IPS-18c (cell line): ENCODE measurements around the gene ATP2C1.

Experiments used
- H3K4me3 ChIP-seq: 2 replicates; pipeline ENCODE4 v1.7.0; 2013; ENCODE audit warnings: low read depth, mild to moderate bottlenecking, low read length, moderate library complexity; ENCODE audit not compliant: insufficient read depth
- H3K9me3 ChIP-seq: one replicate; pipeline ENCODE4 v1.6.1; 2013; ENCODE audit warnings: mild to moderate bottlenecking, low read length, moderate library complexity; ENCODE audit not compliant: control insufficient read depth, insufficient read depth

The ATP2C1 gene

DNA sequence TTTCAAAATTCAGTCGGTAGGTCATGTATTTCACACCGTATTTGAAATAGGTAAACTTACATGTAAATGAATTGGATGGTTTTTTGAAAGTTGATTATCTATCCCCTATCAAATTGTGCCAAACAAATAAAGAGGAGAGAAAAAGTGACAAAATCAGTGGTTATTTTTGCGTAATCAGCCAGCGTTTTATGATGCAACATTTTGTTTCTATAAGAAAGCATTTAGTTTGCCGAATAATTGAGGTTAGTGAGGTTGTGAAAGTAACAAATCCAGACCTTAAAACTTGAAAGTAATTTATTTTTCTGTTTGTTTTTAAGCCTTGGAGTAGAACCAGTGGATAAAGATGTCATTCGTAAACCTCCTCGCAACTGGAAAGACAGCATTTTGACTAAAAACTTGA lies 103.4 kb downstream of the ATP2C1 start:
- H3K4me3 ChIP-seq: no peak overlapping the region

DNA sequence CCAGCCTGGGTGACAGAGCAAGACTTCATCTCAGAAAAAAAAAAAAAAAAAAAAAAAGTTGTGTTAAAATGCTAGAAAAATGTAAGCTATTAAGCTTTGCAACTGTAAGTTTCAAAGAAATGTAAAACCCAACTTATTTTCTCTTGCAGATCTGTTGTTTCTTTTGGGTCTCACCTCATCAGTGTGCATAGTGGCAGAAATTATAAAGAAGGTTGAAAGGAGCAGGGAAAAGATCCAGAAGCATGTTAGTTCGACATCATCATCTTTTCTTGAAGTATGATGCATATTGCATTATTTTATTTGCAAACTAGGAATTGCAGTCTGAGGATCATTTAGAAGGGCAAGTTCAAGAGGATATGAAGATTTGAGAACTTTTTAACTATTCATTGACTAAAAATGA lies 107.2 kb downstream of the ATP2C1 start:
- no peak overlapping the region for H3K4me3 ChIP-seq
- no peaks in the 10 kb centered on the region for H3K9me3 ChIP-seq

More for the DNA sequence above, 103.4 kb downstream of the ATP2C1 start:
- no peaks in the 10 kb centered on the region for H3K9me3 ChIP-seq

DNA sequence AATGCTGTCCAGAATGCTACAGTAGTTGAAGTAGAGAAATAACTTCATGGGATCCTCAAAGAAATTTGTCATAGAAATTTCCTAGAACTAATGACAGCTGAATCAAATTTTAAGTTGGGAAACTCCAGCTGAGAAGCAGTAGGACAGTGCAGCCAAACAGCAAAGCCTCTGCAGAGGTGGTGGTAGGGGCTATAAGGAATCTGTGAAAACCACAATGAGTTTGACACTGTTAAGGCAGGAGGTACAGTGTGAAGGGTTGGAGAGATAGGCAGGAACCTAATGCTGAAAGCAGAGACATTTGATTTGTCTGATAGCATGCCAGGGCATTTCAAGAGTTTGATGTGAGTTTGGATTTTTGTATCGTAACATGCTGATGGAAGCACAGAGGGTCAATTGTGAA lies 110.7 kb downstream of the ATP2C1 start:
- Histone ChIP-seq H3K4me3 (no peak overlapping the region), H3K9me3 (no peaks in the 10 kb centered on the region)

DNA sequence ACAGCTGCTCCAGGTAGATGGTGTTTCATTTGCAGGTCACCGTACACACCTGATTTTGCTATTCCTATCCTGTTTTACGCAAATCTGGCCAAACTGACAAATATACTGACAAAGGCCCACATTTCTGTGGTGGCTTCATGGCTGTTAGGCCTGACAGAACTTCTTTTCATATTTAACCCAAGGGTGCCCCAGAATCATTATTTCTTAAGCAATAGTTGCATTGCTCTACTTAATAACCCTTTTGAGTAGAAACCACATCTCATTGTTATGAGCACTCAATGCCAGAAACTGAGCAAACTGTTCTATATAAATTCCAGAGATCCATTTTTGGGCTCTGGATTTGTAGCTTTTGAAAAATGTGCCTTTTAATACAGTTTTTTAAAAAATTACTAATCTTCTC lies 113.4 kb downstream of the ATP2C1 start:
- Histone ChIP-seq H3K4me3 (no peak overlapping the region), H3K9me3 (no peaks in the 10 kb centered on the region)

DNA sequence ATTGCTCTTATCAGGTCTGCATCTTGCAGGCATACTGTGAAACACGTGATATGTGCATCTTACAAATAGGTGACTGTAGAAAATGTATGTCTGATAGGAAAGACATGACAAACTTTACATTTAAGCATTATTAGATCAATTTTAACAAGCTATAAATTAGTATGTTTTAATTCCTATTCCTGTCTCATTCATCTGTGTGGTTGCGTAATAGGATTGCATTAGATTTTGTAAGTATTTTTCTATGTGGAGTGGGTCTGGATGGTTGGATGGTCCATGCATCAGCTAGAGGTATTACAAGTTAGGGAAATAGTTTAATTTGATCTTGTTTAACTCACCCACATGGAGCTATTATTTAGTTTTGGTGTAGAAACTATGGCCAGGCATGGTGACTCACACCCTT lies 113.9 kb downstream of the ATP2C1 start:
- H3K4me3 ChIP-seq: no peak overlapping the region
- no peaks in the 10 kb centered on the region for H3K9me3 ChIP-seq

DNA sequence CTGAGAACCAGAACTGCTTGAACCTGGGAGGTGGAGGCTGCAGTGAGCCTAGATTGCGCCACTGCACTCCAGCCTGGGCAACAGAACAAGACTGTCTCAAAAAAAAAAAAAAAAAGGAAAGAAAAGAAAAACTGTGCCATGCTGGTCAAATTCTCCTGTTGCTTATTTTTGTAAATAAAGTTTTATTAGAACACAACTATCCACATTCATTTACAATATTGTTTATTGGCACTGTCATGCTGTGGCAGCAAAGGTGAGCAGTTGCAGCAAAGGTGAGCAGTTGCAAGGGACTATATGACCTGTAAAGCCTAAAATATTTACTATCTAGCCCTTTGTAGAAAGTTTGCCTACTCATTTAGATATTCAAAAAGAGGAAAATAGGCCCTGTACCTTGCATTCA lies 114.4 kb downstream of the ATP2C1 start:
- no peaks in the 10 kb centered on the region for H3K9me3 ChIP-seq
- H3K4me3 ChIP-seq: no peak overlapping the region

DNA sequence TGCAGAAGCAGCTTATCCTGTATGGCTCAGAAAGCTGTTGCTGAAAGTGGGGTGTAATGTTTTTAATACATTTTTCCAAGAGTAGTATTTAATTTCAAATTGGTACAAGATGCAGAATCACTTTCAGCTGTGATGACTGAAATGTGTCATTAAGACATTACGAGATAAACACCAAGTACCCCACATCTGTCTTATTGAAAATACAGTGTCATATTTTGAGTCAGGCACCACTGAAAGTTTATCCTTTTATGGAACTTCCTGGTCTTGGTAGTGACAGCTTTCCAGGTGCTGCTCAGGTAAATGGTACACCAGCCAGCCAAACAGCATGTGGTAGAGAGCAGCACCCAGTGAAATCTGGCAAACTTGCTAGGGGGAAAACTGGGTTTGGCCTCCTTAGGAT lies 115.8 kb downstream of the ATP2C1 start:
- Histone ChIP-seq H3K4me3 (no peak overlapping the region), H3K9me3 (no peaks in the 10 kb centered on the region)

DNA sequence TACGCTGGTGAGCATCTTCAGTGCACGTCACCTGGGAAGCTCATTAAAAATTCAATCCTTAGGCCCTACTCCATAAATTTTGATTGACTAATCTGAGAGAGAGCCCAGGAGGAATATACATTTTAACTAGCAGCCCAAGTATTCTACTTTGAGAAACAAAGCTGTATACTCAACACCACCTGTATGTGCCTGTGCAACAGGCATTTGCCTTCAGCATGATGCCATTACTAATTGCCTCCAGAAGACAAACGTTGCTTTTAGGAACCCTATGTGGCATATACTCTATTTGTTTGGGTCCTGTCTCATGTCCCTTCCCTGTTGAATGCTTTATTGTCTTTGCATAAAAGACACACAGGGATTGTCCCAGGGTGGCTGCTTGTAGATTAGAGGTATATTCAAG lies 125.1 kb downstream of the ATP2C1 start:
- Histone ChIP-seq H3K4me3 (no peak overlapping the region), H3K9me3 (no peaks in the 10 kb centered on the region)

DNA sequence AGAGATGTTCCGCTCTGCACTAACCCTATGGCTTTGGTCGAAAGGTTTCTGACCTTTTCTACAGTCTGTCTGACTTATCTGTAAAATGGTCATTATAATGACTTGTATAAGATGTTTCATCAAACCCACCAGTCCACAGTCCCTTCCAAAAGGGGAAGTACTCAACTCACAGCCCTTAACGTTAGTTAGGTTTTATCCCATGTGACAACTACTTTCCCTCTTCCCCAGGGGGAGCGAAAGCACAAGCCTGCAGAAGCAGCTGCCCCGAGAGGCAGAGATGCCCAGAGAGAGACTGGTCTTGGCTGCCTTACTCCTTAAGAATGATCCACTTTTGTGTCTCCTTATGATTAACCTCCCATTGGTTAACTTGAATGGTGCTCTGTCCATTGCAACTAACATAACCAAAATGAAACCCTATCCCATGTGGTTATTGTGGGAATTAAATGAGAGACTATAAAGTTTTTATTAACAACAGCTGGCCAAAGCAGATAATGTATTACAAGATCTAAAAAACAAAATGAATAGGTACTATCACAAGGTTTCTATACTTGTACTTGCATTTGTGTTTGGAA lies 126.3 kb downstream of the ATP2C1 start:
- Histone ChIP-seq H3K9me3 (no peaks in the 10 kb centered on the region), H3K4me3 (no peak overlapping the region)

DNA sequence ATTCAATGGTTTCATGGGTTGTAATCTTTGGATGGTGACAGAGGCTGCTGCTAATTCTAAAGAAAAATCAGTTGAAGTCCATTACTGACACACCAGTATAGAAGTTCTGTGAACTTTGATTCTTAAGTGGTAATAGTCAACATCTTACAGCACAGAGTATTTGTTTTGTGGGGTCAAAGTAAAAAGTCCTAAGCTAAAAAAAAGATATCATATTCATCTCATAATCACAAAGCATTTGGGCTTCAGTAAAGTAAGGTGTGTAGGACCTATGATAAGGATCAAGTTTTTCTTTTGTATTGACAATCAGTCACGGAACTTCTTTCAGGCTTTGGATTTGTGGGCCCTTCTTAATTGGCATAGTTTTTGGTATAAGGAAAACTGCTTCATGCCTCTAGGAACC lies 131.7 kb downstream of the ATP2C1 start:
- Histone ChIP-seq H3K4me3 (no peak overlapping the region; the same call in 1 of the 2 replicates), H3K9me3 (peaks cover 3% of the 10 kb centered on the region)

DNA sequence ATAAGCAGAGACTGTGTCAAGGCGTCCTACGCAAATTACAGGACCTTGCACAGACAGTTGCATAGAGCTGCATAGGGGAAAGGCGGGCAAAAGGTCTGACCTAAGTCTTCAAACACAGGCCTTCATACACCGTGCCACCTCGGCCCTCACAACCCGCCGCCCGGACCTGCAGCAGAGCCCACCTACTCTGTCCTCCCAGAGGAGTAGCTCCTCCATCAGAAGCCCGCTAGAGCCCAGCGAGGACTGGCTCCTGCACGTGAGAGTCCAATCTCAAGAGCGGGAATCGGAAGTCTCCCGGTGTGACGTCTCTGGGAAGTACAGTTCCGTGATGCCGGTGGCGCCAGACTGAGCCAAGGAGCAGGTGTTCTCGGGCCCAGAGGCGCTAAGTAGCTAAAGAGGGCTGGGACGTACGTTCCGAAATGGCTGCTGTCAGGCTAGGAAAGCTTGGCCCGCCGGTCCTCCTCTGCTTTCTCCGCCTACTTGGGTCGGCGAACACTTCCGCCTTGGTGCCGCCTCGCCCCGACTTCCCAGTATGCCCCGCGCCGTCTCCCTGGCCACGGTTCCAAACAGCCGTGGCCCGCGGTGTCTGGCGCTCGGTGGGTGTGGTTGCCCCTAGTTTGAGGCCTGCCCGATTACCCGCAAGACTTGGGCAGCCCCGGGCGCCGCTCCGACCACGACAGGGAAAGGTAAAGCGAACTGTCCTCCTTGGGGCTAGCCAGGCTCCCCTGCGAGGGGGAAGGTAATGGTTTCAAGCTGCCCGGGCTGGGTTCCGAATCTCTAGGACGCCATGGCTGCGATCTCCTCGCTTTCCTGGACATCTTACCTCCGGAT lies 132.7 kb downstream of the ATP2C1 start, which contains the start of the genes ASTE1 and NEK11:
TSS of gene ASTE1 (minus strand) at position 505 of the 831 bp plus-strand sequence. CDS start 1,519 bp downstream, outside the sequence.
TSS of gene NEK11 (plus strand) at position 557 of the 831 bp plus-strand sequence. CDS start 2,832 bp downstream, outside the sequence.
- peak within 1 kb of the TSS; percentile 57 for H3K4me3 ChIP-seq
- peaks cover 3% of the 10 kb centered on the region for H3K9me3 ChIP-seq

DNA sequence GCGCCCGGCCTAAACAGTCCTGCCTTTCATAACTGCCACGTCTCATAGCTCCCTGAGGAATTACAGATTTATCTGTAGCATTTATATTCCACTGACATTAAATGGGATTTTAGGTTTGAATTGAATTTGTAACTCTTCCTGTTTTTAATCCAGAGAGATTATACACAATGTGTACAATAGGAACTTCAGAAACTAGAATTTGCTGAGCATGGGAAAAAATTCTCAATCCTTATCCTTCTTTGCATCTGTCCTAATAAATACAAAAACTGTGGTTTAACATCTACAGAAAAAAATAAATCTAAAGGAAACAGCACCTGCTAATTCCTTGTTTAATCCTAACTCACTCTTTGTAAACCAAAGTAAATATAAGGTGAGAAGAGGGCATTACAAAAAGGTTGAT lies 135.0 kb downstream of the ATP2C1 start:
- peaks cover 3% of the 10 kb centered on the region for H3K9me3 ChIP-seq
- H3K4me3 ChIP-seq: no peak overlapping the region

DNA sequence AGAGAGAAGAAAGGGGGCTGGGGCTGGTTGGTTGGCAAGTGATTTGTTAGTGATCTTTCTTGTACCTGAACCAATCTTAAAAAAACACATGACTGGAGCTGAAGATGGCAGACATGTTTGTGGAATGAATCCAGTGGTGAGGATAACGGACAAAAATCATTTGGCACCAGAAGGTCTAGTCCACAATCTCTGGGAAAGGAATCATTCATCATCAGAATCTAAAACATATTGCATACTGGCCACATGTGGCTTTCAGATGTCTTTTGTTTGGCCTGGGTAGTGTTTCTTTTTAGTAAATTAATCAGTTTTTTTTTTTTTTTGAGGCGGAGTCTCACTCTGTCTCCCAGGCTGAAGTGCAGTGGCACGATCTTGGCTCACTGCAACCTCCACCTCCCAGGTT lies 137.8 kb downstream of the ATP2C1 start:
- H3K4me3 ChIP-seq: no peak overlapping the region
- H3K9me3 ChIP-seq: peaks cover 3% of the 10 kb centered on the region

DNA sequence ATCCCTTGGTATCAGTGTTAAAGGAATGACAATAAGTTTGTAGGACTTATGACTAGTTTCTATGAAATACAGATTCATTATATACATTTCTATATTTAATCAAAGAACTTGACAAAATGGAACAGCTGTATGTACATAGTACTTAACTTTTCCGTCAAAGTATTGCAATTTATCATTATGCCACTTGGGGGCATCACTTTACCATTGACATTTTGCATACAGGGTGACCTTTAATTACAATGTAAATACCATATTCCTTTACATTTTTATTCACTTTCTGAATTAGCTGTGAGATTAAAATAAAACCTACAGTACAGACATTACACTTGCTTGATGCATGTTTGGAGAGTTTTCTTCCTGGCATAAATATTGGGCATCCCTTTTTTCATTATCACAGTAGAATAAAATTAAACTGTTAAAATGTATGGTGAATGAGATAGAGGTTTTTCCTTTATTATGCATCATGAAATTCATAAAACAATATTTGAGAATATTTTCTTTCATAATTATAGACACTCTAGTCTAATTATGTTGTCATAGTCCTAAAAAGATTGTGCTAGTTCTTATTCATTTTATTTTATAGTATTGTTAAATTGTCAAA lies 139.7 kb downstream of the ATP2C1 start:
- Histone ChIP-seq H3K4me3 (no peak overlapping the region), H3K9me3 (no peaks in the 10 kb centered on the region)

DNA sequence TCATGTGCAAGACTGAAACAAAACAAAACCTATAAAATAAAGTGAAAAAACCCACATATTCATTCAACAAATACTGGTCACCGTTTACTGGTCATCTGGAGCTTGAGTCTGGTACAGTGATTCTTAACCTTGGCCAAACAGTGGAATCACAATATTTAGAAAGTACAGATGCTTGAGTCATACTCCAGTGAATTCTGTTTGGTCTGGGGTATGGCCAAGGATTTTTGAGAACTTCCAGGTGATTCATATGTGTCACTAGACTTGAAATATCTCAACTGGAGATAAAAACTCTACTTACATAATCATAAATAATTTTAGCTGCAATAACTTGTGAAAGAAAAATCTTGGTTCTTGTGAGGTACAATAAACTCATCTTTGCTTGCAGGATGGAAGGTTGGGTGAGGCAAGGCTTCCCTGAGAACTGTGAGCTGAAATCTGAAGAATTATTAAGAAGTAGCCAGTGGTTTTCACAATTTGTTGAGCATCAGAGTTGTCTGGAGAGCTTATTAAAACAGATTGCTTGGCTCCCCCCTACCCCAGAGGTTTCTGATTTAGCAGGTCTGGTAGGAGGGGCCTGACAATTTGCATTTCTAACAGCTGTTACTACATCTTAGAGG lies 142.4 kb downstream of the ATP2C1 start:
- Histone ChIP-seq H3K9me3 (no peaks in the 10 kb centered on the region), H3K4me3 (no peak overlapping the region)

DNA sequence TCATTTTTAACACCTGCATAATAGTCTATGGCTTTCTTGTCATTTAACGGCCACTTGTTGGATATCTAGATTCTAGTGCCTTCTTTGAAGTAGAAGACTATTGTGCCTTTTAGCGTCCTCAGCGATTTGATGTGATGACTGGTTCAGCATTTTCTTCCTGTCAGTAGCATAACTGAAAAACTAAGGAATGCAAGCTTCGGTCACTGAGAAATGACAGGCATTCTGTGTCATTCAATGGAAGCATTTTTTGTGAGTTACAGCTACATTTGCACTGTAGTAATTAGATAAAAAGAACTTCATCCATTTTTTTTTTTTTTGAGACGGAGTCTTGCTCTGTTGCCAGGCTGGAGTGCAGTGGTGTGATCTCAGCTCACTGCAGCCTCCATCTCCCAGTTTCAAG lies 143.1 kb downstream of the ATP2C1 start:
- Histone ChIP-seq H3K9me3 (no peaks in the 10 kb centered on the region), H3K4me3 (no peak overlapping the region)

DNA sequence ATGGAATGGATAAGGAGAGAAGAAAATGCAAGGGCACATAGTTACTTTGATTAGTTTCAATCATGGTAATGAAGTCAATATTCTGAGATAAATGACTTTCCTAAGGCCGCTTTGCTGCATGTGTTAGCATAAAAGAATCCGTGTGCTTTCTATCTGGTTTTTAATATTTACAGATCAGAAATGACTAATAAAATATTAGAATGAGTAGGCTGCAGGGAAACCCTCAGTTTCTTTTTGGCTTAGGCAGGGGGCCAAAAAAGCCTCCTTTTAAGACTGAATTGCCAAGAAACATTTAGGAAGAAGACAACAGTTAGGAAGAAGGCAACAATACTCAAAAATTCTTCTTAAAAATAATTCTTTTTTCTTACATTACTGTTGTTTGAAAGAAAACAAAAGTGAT lies 144.4 kb downstream of the ATP2C1 start:
- H3K9me3 ChIP-seq: no peaks in the 10 kb centered on the region
- H3K4me3 ChIP-seq: no peak overlapping the region
